Testis (tissue), 3 donors: ENCODE results near the gene KCNC3. TPM values are rescaled to one million over a fixed set of nuclear protein-coding genes. Genes with fewer than 3 reads are reported as not detected.

ENCODE experiments used
- DNase-seq: peaks from one replicate; pipeline ENCODE4 v3.0.0-alpha.2; 2019
- H3K27ac ChIP-seq, 2 donors: fragments of 200-600 bp; sonication (generic); one replicate each; pipeline ENCODE4 v1.5.1; 2019
- H3K27me3 ChIP-seq: fragments of 200-600 bp; sonication (generic); one replicate; pipeline ENCODE4 v1.5.1; 2019
- H3K36me3 ChIP-seq: fragments of 200-600 bp; sonication (generic); one replicate; pipeline ENCODE4 v1.5.1; 2017; ENCODE audit warnings: low read depth; ENCODE audit errors: missing control alignments
- H3K4me1 ChIP-seq: fragments of 200-600 bp; sonication (generic); one replicate; pipeline ENCODE4 v1.5.1; 2019
- H3K4me3 ChIP-seq, 2 donors: fragments of 200-600 bp; sonication (generic); one replicate each; pipeline ENCODE4 v1.5.1; 2017 to 2019
- H3K9me3 ChIP-seq: fragments of 200-600 bp; sonication (generic); one replicate; pipeline ENCODE4 v1.5.1; 2017
- CTCF ChIP-seq, 3 experiments: fragments of 450-650 bp in 2 of 3; fragments of 200-600 bp in 1 of 3; sonication (generic) in 1 of 3; IDR thresholded peaks; one replicate each; pipeline ENCODE4 v1.5.1; 2016 to 2019; ENCODE audit warnings: antibody characterized with exemption in 3 of 3, mild to moderate bottlenecking in 2 of 3, moderate library complexity in 1 of 3
- POLR2A ChIP-seq: fragments of 450-650 bp; IDR thresholded peaks from one replicate; pipeline ENCODE4 v1.6.1; 2017; ENCODE audit warnings: antibody characterized with exemption, mild to moderate bottlenecking, moderate library complexity
- WGBS, 2 donors: methylation state at CpG; one replicate each; pipeline ENCODE4 v1.1.5; 2018; 5-methylcytosine and 5-hydroxymethylcytosine counted together
- intact Hi-C: fragments of 100-400 bp; cut with DNase I; formaldehyde crosslinking; loops from one replicate; pipeline ENCODE4 v1.15.1; 2023; ENCODE audit warnings: low total_unique reads
- polyA plus RNA-seq: library from polyadenylated mRNA; stranded (reverse); fragments of 350-450 nt; fragmentation: Illumina TruSeq; extraction: RNeasy Lipid Tissue Mini Kit (QIAGEN cat#74804); gene quantifications from one replicate; pipeline ENCODE4 v1.2.3, GENCODE V29; 2014; ENCODE audit warnings: low read depth, low replicate concordance; ENCODE audit not compliant: insufficient read depth
- total RNA-seq, 2 donors: library from RNA; depleted of rRNA; stranded (reverse); fragments of >200 nt; gene quantifications; one replicate each; pipeline ENCODE4 v1.2.3, GENCODE V29; 2016

The KCNC3 gene
- total and polyA plus RNA-seq, 3 donors from 2014 or later = 6.9 to 16.0 (median 7.7) TPM

DNA sequence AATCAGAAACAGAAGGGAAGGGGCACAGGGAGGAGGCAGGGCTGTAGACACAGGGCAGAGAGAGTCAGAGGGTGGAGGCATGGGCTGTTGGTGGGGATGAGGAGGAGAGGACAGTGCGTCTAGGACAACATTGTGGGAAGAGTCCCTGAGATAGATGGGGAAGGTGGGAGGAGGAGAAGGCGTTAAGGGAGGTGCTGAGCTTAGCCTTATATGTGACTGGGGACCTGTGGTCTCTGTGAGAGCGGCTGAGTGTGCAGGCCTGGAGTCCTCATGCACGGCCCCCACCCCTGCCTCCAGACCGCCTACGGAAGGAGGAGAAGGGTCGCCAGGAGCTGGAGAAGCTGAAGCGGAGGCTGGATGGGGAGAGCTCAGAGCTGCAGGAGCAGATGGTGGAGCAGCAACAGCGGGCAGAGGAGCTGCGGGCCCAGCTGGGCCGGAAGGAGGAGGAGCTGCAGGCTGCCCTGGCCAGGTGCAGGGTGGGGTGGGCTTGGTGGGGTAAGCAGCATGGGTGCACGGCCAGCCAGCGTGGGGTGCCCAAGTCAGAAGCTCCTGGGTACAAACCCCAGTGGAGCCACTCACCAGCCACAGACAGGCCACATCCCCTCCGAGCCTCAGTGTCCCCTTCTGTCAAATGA, 56.8 kb downstream of the KCNC3 start:
- H3K4me1 ChIP-seq = peaks cover 5% of the 10 kb centered on the region
- no peaks in the 10 kb centered on the region for H3K9me3 ChIP-seq
- no peak for DNase-seq
- H3K27me3 ChIP-seq = no peaks in the 10 kb centered on the region
- H3K36me3 ChIP-seq = no peaks in the 10 kb centered on the region
- TF ChIP-seq CTCF (IDR thresholded peaks at IDR 0.05) (no peak), POLR2A (no peak)
- no peak overlapping the region for H3K27ac ChIP-seq
- WGBS, 2 donors = 72 to 76% methylated on average over 11 to 14 of the region's 14 CpGs
- no peak overlapping the region for H3K4me3 ChIP-seq
- intact Hi-C loops = no loop called here

GRCh38 chr19:50269653-50270052, 59.5 kb downstream of the KCNC3 start:
- TF ChIP-seq POLR2A (no peak), CTCF (IDR thresholded peaks at IDR 0.05) (no peak)
- intact Hi-C loops = no loop called here
- Histone ChIP-seq H3K9me3 (no peaks in the 10 kb centered on the region), H3K27me3 (no peaks in the 10 kb centered on the region), H3K4me1 (peaks cover 8% of the 10 kb centered on the region), H3K27ac (no peak overlapping the region), H3K4me3 (no peak overlapping the region), H3K36me3 (no peaks in the 10 kb centered on the region)
- DNase-seq = no peak
- WGBS, 2 donors = 52 to 68% methylated on average over 2 of the region's 2 CpGs

DNA sequence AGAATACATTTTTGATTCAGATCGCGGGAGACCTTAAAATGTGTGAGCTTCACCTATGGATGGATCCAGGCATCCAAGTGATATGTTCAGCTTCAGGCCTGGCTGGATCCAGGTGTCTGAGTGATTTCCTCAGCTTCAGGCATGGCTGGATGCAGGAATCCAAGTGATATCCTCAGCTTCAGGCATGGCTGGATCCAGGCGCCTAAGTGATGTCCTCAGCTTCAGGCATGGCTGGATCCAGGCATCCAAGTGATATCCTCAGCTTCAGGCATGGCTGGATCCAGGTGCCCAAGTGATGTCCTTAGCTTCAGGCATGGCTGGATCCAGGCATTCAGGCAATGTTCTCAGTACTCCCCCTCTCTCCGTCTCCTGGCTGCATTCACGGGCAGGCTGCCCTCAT, 60.7 kb downstream of the KCNC3 start:
- Histone ChIP-seq H3K27me3 (no peaks in the 10 kb centered on the region), H3K4me3 (no peak overlapping the region), H3K4me1 (peaks cover 8% of the 10 kb centered on the region), H3K36me3 (no peaks in the 10 kb centered on the region), H3K27ac (no peak overlapping the region), H3K9me3 (no peaks in the 10 kb centered on the region)
- no peak for TF ChIP-seq POLR2A
- no peak for TF ChIP-seq CTCF (IDR thresholded peaks at IDR 0.05)
- 81 to 82% methylated on average over 5 of the region's 5 CpGs for WGBS, 2 donors
- intact Hi-C loops = no loop called here
- DNase-seq = no peak

- Histone ChIP-seq H3K4me1 (peaks cover 8% of the 10 kb centered on the region), H3K27me3 (no peaks in the 10 kb centered on the region), H3K4me3 (no peak overlapping the region), H3K36me3 (no peaks in the 10 kb centered on the region), H3K27ac (no peak overlapping the region), H3K9me3 (no peaks in the 10 kb centered on the region)
- intact Hi-C loops = no loop called here
- DNase-seq = peak; percentile 89
- 12 to 26% methylated on average over 10 to 12 of the region's 13 CpGs for WGBS, 2 donors
- TF ChIP-seq POLR2A = no peak
- no peak for TF ChIP-seq CTCF (IDR thresholded peaks at IDR 0.05)
These were observed 61.1 kb downstream of the KCNC3 start for GRCh38 chr19:50268041-50268440.

- Histone ChIP-seq H3K4me1 (peaks cover 8% of the 10 kb centered on the region), H3K4me3 (no peak overlapping the region), H3K27ac (no peak overlapping the region), H3K9me3 (no peaks in the 10 kb centered on the region), H3K27me3 (no peaks in the 10 kb centered on the region), H3K36me3 (no peaks in the 10 kb centered on the region)
- TF ChIP-seq POLR2A = no peak
- no peak for TF ChIP-seq CTCF (IDR thresholded peaks at IDR 0.05)
- intact Hi-C loops = no loop called here
- WGBS, 2 donors = 24 to 36% methylated on average over 5 to 20 of the region's 20 CpGs
- DNase-seq = peak; percentile 66
These were observed 62.3 kb downstream of the KCNC3 start for GRCh38 chr19:50266896-50267295.
